Left kidney (tissue), 2 donors: ENCODE measurements around the gene IRF1. TPM values are rescaled to one million over a fixed set of nuclear protein-coding genes. Genes with fewer than 3 reads are reported as not detected.
"Not testable (repeated sequence)": the region's sequence is repeated elsewhere in the genome, so short reads cannot be mapped to it uniquely, and the experiment has no call there.

Experiments used
- DNase-seq: peaks from one replicate; pipeline ENCODE4 v3.0.0-alpha.2; 2013
- polyA plus RNA-seq: library from polyadenylated mRNA; unstranded; fragments of 120-200 nt; gene quantifications from one replicate; pipeline ENCODE4 v1.2.1, GENCODE V29; 2013; ENCODE audit not compliant: insufficient read length

IRF1 gene
- polyA plus RNA-seq, 1 donor = 16.2 TPM

DNA sequence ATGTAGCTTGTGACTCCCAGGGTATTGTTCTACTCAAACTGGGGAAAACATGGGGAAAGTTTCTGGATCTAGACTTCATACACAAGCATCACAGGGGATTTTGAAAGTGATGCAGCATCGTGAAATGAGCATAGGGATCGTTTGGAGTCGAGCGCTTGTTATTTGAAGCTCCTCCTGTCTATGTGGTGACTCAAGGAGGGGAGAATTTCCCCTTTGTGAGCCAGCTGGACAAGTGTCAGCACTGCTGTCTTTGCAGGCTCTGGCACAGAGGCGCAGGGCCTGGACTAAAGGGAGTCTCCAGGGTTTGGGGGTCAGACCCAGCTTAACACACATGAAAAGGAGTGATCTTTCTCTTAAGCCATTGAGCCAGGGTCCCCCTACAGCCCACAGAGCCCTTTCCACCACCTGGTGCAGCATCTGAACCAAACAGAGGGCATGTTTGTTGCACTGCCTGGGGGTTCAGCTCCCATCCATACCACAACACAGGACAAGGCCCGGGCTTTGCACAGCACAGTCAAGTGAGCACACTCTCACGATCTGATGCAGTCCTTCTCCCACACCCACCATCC lies 51.0 kb downstream of the IRF1 start:
- DNase-seq = no peak

DNA sequence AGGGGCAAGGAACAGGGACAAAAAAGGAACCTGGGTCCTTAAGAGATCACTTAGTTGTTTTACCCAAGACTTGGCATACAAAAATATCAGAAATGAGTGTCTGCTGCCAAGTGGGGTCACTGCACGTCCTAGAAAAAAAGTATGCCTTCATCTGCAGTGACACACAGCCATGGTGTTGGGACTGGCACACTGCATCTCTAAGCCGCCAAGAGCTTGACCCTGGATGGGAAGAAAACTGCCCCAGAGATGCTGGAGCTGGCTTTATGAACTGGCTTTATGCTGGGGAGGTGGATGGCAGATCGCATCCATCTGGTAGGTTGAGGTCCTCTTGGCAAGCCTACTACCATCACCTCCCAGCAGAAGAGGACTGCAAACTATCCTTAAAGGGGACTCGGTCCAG lies 51.7 kb downstream of the IRF1 start:
- DNase-seq = no peak

DNA sequence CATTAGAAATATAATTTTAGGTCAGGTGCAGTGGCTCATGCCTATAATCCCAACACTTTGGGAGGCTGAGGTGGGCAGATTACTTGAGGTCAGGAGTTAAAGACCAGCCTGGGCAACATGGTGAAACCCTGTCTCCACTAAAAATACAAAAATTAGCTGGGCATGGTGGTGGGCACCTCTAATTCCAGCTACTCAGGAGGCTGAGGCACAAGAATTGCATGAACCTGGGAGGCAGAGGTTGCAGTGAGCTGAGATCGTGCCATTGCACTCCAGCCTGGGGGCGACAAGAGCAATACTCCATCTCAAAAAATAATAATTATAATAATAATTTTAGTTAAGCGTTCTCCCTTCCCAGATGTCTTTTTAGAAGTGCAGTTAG lies 52.3 kb downstream of the IRF1 start:
- DNase-seq = not testable (repeated sequence)

- DNase-seq = peak; percentile 71
Measured at GRCh38 chr5:132437604-132438266, 52.8 kb downstream of the IRF1 start.

- no peak for DNase-seq
Measured at GRCh38 chr5:132436936-132437335, 53.6 kb downstream of the IRF1 start.

- DNase-seq = no peak
Measured at GRCh38 chr5:132435886-132436285, 54.7 kb downstream of the IRF1 start.

GRCh38 chr5:132435447-132435846 lies 55.1 kb downstream of the IRF1 start:
- no peak for DNase-seq

DNA sequence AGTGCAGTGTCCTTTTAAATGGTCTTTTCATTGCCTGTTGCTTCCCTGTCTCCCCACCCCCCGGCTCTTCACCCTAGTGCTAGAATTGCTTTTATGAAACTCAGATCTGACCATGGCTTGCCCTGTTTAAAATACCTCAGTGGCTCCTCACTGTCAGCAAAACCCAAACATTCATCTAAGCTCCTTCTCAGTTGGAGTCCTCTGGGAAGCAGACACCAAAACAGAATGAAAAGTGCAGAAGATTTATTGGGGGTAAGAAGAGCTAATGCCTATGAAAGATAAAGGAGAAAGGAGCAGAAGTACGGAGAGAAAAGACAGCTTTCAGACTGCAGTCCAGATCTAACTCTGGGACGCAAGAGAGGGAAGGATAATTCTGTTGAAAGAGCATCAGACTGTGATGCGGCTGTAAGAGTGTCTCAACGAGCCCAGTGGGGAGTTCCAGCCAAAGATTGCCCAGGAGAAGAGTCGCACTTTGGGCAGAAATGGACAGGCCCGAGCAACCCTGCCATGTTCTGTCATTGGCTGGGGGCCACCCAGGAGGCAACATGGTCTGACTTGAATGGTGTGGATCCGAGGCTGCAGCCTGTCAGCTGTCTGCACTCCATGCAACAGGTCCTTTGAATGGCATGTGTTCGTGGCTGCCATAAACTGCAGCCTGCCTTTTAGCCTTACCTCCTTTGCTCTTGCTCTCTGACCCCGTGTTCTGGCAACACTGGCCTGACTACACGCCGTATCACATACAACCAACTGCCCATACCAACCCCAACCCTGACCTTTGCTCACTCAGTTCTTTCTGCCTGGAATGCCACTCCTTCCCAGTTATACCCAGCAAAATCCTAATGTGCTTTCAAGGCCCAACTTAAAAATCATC lies 55.9 kb downstream of the IRF1 start:
- DNase-seq = no peak

DNA sequence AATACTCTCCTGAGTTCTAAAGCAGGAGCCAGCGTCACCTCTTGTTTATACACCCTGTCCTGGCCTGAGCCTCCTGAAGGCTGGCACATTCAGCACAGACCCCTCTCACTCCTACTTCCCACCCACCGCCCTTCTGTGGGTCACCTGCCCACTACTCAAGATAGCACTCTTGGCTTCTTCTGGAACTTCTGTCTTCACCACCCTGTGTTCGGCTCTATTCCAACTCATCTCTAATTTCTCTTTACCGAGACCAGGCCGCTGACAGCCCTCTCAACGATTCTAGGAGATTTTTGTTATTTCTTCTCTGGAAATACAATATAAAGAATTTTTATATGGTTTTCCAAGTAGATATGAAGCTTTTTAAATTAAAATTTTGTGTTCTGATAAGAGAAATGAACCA lies 57.4 kb downstream of the IRF1 start:
- no peak for DNase-seq

GRCh38 chr5:132431632-132432031 lies 58.9 kb downstream of the IRF1 start:
- no peak for DNase-seq

Other genes with a start within 250 kb of the IRF1 start
- gene PDLIM4, start 233.1 kb downstream of the IRF1 start, polyA plus RNA-seq = 11.1 TPM
- gene SLC22A4, start 196.4 kb downstream of the IRF1 start, polyA plus RNA-seq = 7.6 TPM
- 65.8 TPM for gene SLC22A5, start 121.1 kb downstream of the IRF1 start, polyA plus RNA-seq
- gene IL5, start 52.7 kb upstream of the IRF1 start, polyA plus RNA-seq = 0.53 TPM
- gene RAD50, start 66.2 kb upstream of the IRF1 start, polyA plus RNA-seq = 57.1 TPM
- gene IL13, start 167.4 kb upstream of the IRF1 start, polyA plus RNA-seq = 0.08 TPM
- gene IL4, start 183.2 kb upstream of the IRF1 start, polyA plus RNA-seq = 0.57 TPM
- gene KIF3A, start 246.8 kb upstream of the IRF1 start, polyA plus RNA-seq = 40.0 TPM